HepG2 (cell line): ENCODE measurements around the gene OSBPL2. TPM values are rescaled to one million over a fixed set of nuclear protein-coding genes. Genes with fewer than 3 reads are reported as not detected.

Experiments used
- ATAC-seq: fragments of 200-7000 bp; cut with Tn5 transposase; 3 replicates; pipeline ENCODE4 v1.9.1; 2020; ENCODE audit warnings: mild to moderate bottlenecking, moderate library complexity
- BruUV-seq: library from RNA; stranded (reverse); fragments of 400-500 nt; replicated peaks from 2 replicates; lab custom pipeline; 2021; lab: Mats Ljungman, UMichigan
- CTCF ChIA-PET: fragments of 300-600 bp; formaldehyde crosslinking; extraction: SDS; loops from one replicate; lab custom pipeline; 2021; ENCODE audit warnings: low total read pairs, inconsistent platforms, low intra/inter-chr PET ratio; lab: Yijun Ruan, JAX
- POLR2A ChIA-PET: fragments of 350-600 bp; sonication (Branson Sonifier 250); formaldehyde crosslinking; loops from one replicate; lab custom pipeline; 2020; ENCODE audit warnings: antibody characterized with exemption, inconsistent platforms; lab: Yijun Ruan, JAX
- DNase-seq: peaks from one replicate; pipeline ENCODE4 v3.0.0-alpha.2; 2015; ENCODE audit warnings: low spot score
- FAIRE-seq: peaks from 3 replicates; lab custom pipeline; 2011; peaks lifted over from hg19 to GRCh38; lab: Jason Lieb, UNC
- H2AFZ ChIP-seq: one replicate; pipeline ENCODE4 v1.6.1; 2011; ENCODE audit warnings: low read length, inconsistent platforms
- H3K27ac ChIP-seq: fragments of 300-600 bp; 3 replicates; pipeline ENCODE4 v1.8.0; 2011; ENCODE audit warnings: mixed run types, mild to moderate bottlenecking, mixed read lengths, low read length, inconsistent platforms; ENCODE audit not compliant: insufficient read depth; ENCODE audit errors: extremely low read length
- H3K27me3 ChIP-seq, 2 experiments: fragments of 200-600 bp in 1 of 2; 2 replicates in 1 of 2; 3 replicates in 1 of 2; pipeline versions ENCODE4 v1.6.0 to v1.8.0; 2011; ENCODE audit warnings: low read length in 2 of 2, mild to moderate bottlenecking in 2 of 2, moderate library complexity in 2 of 2, inconsistent platforms in 1 of 2; ENCODE audit not compliant: insufficient read depth in 2 of 2, control insufficient read depth in 1 of 2
- H3K36me3 ChIP-seq, 2 experiments: fragments of 200-600 bp in 1 of 2; replicated peaks in 1 of 2; 2 replicates in 1 of 2; 3 replicates in 1 of 2; pipeline versions ENCODE4 v1.5.1 to v1.8.0; 2011; ENCODE audit warnings: low read length in 2 of 2, inconsistent platforms in 1 of 2; ENCODE audit not compliant: insufficient read depth in 2 of 2, control insufficient read depth in 1 of 2
- H3K4me1 ChIP-seq: 2 replicates; pipeline ENCODE4 v1.5.1; 2012; ENCODE audit warnings: low read length, inconsistent platforms; ENCODE audit not compliant: insufficient read depth
- H3K4me2 ChIP-seq: 2 replicates; pipeline ENCODE4 v1.6.0; 2011; ENCODE audit warnings: low read depth, low read length, inconsistent platforms
- H3K4me3 ChIP-seq, 3 experiments: fragments of 200-600 bp in 1 of 3; sonication (generic), shearing (Covaris generic) in 1 of 3; replicated peaks in 1 of 3; 2 replicates each; pipeline ENCODE4 v1.5.1; 2011 to 2016; ENCODE audit warnings: low read length in 3 of 3, inconsistent platforms in 2 of 3, low read depth in 2 of 3, mild to moderate bottlenecking in 2 of 3, control low read depth in 1 of 3, mixed read lengths in 1 of 3; ENCODE audit not compliant: insufficient read depth in 1 of 3
- H3K79me2 ChIP-seq: one replicate; pipeline ENCODE4 v1.6.1; 2011; ENCODE audit warnings: low read length, inconsistent platforms; ENCODE audit not compliant: insufficient read depth
- H3K9ac ChIP-seq: 2 replicates; pipeline ENCODE4 v1.6.0; 2011; ENCODE audit warnings: mild to moderate bottlenecking, low read depth, low read length, inconsistent platforms; ENCODE audit not compliant: insufficient read depth
- H3K9me3 ChIP-seq: 2 replicates; pipeline ENCODE4 v1.5.1; 2012; ENCODE audit warnings: mild to moderate bottlenecking, low read length
- H4K20me1 ChIP-seq: 2 replicates; pipeline ENCODE4 v1.6.0; 2011; ENCODE audit warnings: inconsistent platforms, mild to moderate bottlenecking, low read length, moderate library complexity; ENCODE audit not compliant: insufficient read depth
- AGO2 ChIP-seq: fragments of 200-400 bp; formaldehyde crosslinking; optimal IDR thresholded peaks from 2 replicates; pipeline ENCODE3; 2017; ENCODE audit warnings: mild to moderate bottlenecking, low read depth, low read length, moderate library complexity
- EHMT2 ChIP-seq: fragments of 200-600 bp; sonication (generic); IDR thresholded peaks from 2 replicates; pipeline ENCODE4 v1.7.0; 2017; ENCODE audit warnings: antibody characterized with exemption, low read depth, low read length, borderline replicate concordance
- HNRNPLL ChIP-seq: fragments of 200-400 bp; formaldehyde crosslinking; IDR thresholded peaks from 2 replicates; pipeline ENCODE4 v1.6.1; 2017; ENCODE audit warnings: mild to moderate bottlenecking, low read depth, low read length; ENCODE audit not compliant: poor library complexity, severe bottlenecking
- KLF13 ChIP-seq: sonication (generic); formaldehyde crosslinking; IDR thresholded peaks from 2 replicates; pipeline ENCODE4 v1.4.0; 2020; ENCODE audit warnings: mild to moderate bottlenecking, missing genetic modification reagents
- NRL ChIP-seq: sonication (generic); formaldehyde crosslinking; IDR thresholded peaks from 2 replicates; pipeline ENCODE4 v1.5.0; 2020; ENCODE audit warnings: missing genetic modification reagents, mild to moderate bottlenecking, moderate library complexity, borderline replicate concordance
- RBFOX2 ChIP-seq: fragments of 200-400 bp; formaldehyde crosslinking; IDR thresholded peaks from 2 replicates; pipeline ENCODE4 v1.6.1; 2017; ENCODE audit warnings: low read depth, mild to moderate bottlenecking, low read length
- TARDBP ChIP-seq: sonication (generic); formaldehyde crosslinking; IDR thresholded peaks from 2 replicates; pipeline ENCODE4 v1.8.0; 2022; ENCODE audit warnings: mild to moderate bottlenecking, missing genetic modification reagents
- ZFP37 ChIP-seq: sonication (generic); formaldehyde crosslinking; IDR thresholded peaks from 2 replicates; pipeline ENCODE4 v1.4.0; 2020; ENCODE audit warnings: missing genetic modification reagents, borderline replicate concordance
- ZNF232 ChIP-seq: sonication (generic); formaldehyde crosslinking; IDR thresholded peaks from 2 replicates; pipeline ENCODE4 v1.4.0; 2020; ENCODE audit warnings: missing genetic modification reagents, borderline replicate concordance
- ZNF251 ChIP-seq: sonication (generic); formaldehyde crosslinking; IDR thresholded peaks from 2 replicates; pipeline ENCODE4 v1.9.0; 2021; ENCODE audit warnings: mild to moderate bottlenecking, missing genetic modification reagents
- WGBS: methylation state at CpG from one replicate; pipeline ENCODE4 v1.1.6; 2017; ENCODE audit warnings: low lambda C conversion rate; 5-methylcytosine and 5-hydroxymethylcytosine counted together
- in situ Hi-C: cut with HindIII; loops from 2 replicates; pipeline ENCODE4 v1.10.0; 2017; ENCODE audit warnings: low pct_unique_long_range_greater_than_20kb; ENCODE audit not compliant: extremely low pct_ligation_motif_present
- intact Hi-C: fragments of 100-400 bp; cut with micrococcal nuclease; formaldehyde crosslinking; loops from one replicate; pipeline ENCODE4 v1.10.0; 2022; ENCODE audit not compliant: unreplicated experiment
- polyA plus RNA-seq, 8 experiments: library from polyadenylated mRNA; depleted of rRNA in 3 of 8; stranded (reverse) in 7 of 8; unstranded in 1 of 8; fragments of >200 nt; fragmentation: Illumina TruSeq in 4 of 8; extraction: Trizol in 4 of 8; gene quantifications; 2 replicates each; pipeline versions ENCODE4 v1.2.1 to v1.2.3, GENCODE V29; 2011 to 2016; ENCODE audit warnings: low read depth in 4 of 8, missing spikeins in 1 of 8, mixed read lengths in 1 of 8; ENCODE audit not compliant: insufficient read depth in 1 of 8
- total RNA-seq, 5 experiments: library from RNA; depleted of rRNA; stranded (reverse); fragments of >200 nt; fragmentation: Illumina TruSeq; extraction: Trizol; gene quantifications; 2 replicates each; pipeline ENCODE4 v1.2.3, GENCODE V29; 2016; ENCODE audit warnings: low read depth in 1 of 5
- TF ChIP-seq, protein P1 (sequence below): sonication (generic); formaldehyde crosslinking; IDR thresholded peaks from 2 replicates; pipeline ENCODE4 v1.4.0; 2020; ENCODE audit warnings: missing genetic modification reagents, borderline replicate concordance
- TF ChIP-seq, protein P2 (sequence below): sonication (generic); formaldehyde crosslinking; IDR thresholded peaks from 2 replicates; pipeline ENCODE4 v1.5.1; 2020; ENCODE audit warnings: mild to moderate bottlenecking, missing genetic modification reagents, moderate library complexity

OSBPL2 gene
- total and polyA plus RNA-seq, 2 of the 13 experiments (the other 11 are each of a cell fraction or from before 2014, with no cell fraction given): 18.5 to 37.4 TPM

DNA sequence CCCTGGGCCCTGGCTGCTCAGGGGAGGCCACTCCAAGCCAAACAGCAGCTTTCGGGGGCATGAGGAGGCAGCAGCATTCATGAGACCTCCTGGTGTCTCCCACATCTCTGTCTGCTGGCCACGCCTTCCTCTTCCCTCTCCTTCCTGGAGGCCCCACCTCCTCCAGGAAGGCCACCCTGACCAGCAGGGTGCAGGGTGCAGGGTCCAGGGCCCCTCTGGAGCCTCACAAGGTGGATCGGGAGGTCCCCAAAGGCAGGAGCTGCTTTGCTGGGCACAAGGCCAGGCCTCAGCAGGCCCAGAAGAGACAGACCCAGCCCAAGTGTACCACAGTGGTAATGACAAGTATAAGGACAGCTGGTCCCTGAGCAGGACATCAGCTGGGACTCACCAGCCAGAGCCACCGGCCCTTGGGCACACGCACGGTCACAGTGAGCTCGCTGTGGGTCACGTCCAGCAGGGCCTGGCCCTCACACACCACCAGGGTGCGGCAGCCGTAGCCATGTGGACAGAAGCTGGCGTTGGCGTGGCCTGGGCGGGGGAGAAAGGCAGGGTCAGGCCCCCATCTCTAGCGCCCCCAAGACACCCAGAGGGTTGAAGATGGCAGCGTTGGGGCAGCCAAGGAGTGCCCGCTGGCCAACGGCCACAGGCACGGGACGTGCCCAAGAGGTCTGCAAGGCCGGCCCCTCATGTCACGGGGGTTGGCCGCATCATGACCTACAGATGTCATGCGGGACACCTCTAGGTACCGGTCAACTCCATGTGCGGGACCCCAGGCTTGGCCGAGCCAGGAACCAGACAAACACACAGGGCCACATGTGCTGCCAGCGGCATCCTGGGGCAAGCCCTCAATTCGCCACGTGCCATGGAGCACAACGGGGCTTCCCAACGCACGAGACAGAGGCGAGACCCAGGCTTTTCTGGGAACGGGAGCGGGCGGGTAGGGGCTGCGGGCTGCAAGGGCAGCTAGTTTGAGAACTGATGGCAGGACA, 91.4 kb downstream of the OSBPL2 start:
- Histone ChIP-seq H3K4me1 (no peaks in the 10 kb centered on the region), H4K20me1 (no peaks in the 10 kb centered on the region), H2AFZ (no peak overlapping the region), H3K27me3 (no peaks in the 10 kb centered on the region), H3K9ac (no peak overlapping the region), H3K9me3 (no peaks in the 10 kb centered on the region), H3K36me3 (peaks cover 71 to 94% of the 10 kb centered on the region in 2 experiments), H3K4me3 (no peak overlapping the region), H3K79me2 (no peaks in the 10 kb centered on the region), H3K4me2 (no peak overlapping the region), H3K27ac (no peak overlapping the region)
- FAIRE-seq (no peak), DNase-seq (no peak), ATAC-seq (no peak)
- ChIA-PET CTCF (no interaction called here), POLR2A (no interaction called here)
- intact Hi-C loops: no loop called here
- 97% methylated on average over 37 of the region's 37 CpGs for WGBS
- BruUV-seq: no TSS peak
- in situ Hi-C loops: no loop called here
- TF ChIP-seq KLF13 (CRISPR knock-in tag) (0 out of 2 replicates have a peak, but pooled peaks have one; percentile 11), NRL (CRISPR knock-in tag) (peak; percentile 24; the same call in 1 of the 2 replicates), TARDBP (CRISPR knock-in tag) (no peak), HNRNPLL (peak; percentile 22), AGO2 (peak; percentile 49), ZFP37 (CRISPR knock-in tag) (no peak), ZNF251 (CRISPR knock-in tag) (no peak), RBFOX2 (peak; percentile 23; the same call in 1 of the 2 replicates), ZNF232 (no peak), EHMT2 (no peak)
- TF ChIP-seq, protein P1, sequence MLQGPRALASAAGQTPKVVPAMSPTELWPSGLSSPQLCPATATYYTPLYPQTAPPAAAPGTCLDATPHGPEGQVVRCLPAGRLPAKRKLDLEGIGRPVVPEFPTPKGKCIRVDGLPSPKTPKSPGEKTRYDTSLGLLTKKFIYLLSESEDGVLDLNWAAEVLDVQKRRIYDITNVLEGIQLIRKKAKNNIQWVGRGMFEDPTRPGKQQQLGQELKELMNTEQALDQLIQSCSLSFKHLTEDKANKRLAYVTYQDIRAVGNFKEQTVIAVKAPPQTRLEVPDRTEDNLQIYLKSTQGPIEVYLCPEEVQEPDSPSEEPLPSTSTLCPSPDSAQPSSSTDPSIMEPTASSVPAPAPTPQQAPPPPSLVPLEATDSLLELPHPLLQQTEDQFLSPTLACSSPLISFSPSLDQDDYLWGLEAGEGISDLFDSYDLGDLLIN (CRISPR knock-in tag): no peak
- TF ChIP-seq, protein P2, sequence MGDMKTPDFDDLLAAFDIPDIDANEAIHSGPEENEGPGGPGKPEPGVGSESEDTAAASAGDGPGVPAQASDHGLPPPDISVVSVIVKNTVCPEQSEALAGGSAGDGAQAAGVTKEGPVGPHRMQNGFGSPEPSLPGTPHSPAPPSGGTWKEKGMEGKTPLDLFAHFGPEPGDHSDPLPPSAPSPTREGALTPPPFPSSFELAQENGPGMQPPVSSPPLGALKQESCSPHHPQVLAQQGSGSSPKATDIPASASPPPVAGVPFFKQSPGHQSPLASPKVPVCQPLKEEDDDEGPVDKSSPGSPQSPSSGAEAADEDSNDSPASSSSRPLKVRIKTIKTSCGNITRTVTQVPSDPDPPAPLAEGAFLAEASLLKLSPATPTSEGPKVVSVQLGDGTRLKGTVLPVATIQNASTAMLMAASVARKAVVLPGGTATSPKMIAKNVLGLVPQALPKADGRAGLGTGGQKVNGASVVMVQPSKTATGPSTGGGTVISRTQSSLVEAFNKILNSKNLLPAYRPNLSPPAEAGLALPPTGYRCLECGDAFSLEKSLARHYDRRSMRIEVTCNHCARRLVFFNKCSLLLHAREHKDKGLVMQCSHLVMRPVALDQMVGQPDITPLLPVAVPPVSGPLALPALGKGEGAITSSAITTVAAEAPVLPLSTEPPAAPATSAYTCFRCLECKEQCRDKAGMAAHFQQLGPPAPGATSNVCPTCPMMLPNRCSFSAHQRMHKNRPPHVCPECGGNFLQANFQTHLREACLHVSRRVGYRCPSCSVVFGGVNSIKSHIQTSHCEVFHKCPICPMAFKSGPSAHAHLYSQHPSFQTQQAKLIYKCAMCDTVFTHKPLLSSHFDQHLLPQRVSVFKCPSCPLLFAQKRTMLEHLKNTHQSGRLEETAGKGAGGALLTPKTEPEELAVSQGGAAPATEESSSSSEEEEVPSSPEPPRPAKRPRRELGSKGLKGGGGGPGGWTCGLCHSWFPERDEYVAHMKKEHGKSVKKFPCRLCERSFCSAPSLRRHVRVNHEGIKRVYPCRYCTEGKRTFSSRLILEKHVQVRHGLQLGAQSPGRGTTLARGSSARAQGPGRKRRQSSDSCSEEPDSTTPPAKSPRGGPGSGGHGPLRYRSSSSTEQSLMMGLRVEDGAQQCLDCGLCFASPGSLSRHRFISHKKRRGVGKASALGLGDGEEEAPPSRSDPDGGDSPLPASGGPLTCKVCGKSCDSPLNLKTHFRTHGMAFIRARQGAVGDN: peak; percentile 5; the same call in 1 of the 2 replicates
